Measurements from ENCODE around the gene DPM1.

Gene DPM1

GRCh38 chr20:50895111-50895830, 63.1 kb downstream of the DPM1 start:
- DNase-seq (ENCODE audit: low read depth), result peak; percentile 59

GRCh38 chr20:50893620-50894019, 64.7 kb downstream of the DPM1 start:
- DNase-seq (ENCODE audit: low read depth), result no peak

GRCh38 chr20:50892394-50892793, 65.9 kb downstream of the DPM1 start:
- DNase-seq (ENCODE audit: low read depth), result no peak

- DNase-seq (ENCODE audit: low read depth), result peak; percentile 86
Observed at GRCh38 chr20:50891138-50891537, 67.2 kb downstream of the DPM1 start.

- DNase-seq (ENCODE audit: low read depth), result no peak
Observed at GRCh38 chr20:50887576-50887975, 70.8 kb downstream of the DPM1 start.

GRCh38 chr20:50886184-50886790, 72.0 kb downstream of the DPM1 start:
- no peak for DNase-seq (ENCODE audit: low read depth)

GRCh38 chr20:50885781-50886180, 72.6 kb downstream of the DPM1 start:
- no peak for DNase-seq (ENCODE audit: low read depth)

- DNase-seq (ENCODE audit: low read depth), result no peak
Observed at GRCh38 chr20:50885068-50885467, 73.3 kb downstream of the DPM1 start.

All from amniotic epithelial cell (primary cell).